BLaER1 (cell line): Measurements from ENCODE around the gene WDR91.
"Not testable (repeated sequence)": the region's sequence is repeated elsewhere in the genome, so short reads cannot be mapped to it uniquely, and the experiment has no call there.

Source experiments
- H3K27ac ChIP-seq: shearing (Covaris generic); formaldehyde crosslinking; 2 replicates; pipeline ENCODE4 v1.8.1; 2022
- H3K27me3 ChIP-seq: shearing (Covaris generic); formaldehyde crosslinking; 2 replicates; pipeline ENCODE4 v1.8.1; 2022
- H3K36me3 ChIP-seq: shearing (Covaris generic); formaldehyde crosslinking; 2 replicates; pipeline ENCODE4 v1.8.1; 2022
- H3K4me1 ChIP-seq: shearing (Covaris generic); formaldehyde crosslinking; 2 replicates; pipeline ENCODE4 v1.8.1; 2022
- H3K4me2 ChIP-seq: shearing (Covaris generic); formaldehyde crosslinking; 2 replicates; pipeline ENCODE4 v1.8.1; 2022
- H3K4me3 ChIP-seq: shearing (Covaris generic); formaldehyde crosslinking; 2 replicates; pipeline ENCODE4 v1.8.1; 2022
- H3K9ac ChIP-seq: shearing (Covaris generic); formaldehyde crosslinking; 2 replicates; pipeline ENCODE4 v1.8.1; 2022
- H3K9me3 ChIP-seq: shearing (Covaris generic); formaldehyde crosslinking; 2 replicates; pipeline ENCODE4 v1.8.1; 2022
- H4K20me1 ChIP-seq: shearing (Covaris generic); formaldehyde crosslinking; 2 replicates; pipeline ENCODE4 v1.8.1; 2022
- Cebpa-rat ChIP-seq: shearing (Covaris generic); IDR thresholded peaks from 2 replicates; pipeline ENCODE4 v1.8.1; 2022

The WDR91 gene

GRCh38 chr7:135181929-135182678 lies 29.2 kb downstream of the WDR91 start:
- Histone ChIP-seq H3K27ac (no peak overlapping the region), H3K4me3 (no peak overlapping the region; the same call in 1 of the 2 replicates), H3K36me3 (peaks cover 69% of the 10 kb centered on the region), H3K9me3 (peaks cover 67% of the 10 kb centered on the region), H3K4me1 (peaks cover 15% of the 10 kb centered on the region), H3K9ac (no peak overlapping the region), H3K27me3 (no peaks in the 10 kb centered on the region), H3K4me2 (no peak overlapping the region), H4K20me1 (no peaks in the 10 kb centered on the region)
- no peak for TF ChIP-seq Cebpa-rat

DNA sequence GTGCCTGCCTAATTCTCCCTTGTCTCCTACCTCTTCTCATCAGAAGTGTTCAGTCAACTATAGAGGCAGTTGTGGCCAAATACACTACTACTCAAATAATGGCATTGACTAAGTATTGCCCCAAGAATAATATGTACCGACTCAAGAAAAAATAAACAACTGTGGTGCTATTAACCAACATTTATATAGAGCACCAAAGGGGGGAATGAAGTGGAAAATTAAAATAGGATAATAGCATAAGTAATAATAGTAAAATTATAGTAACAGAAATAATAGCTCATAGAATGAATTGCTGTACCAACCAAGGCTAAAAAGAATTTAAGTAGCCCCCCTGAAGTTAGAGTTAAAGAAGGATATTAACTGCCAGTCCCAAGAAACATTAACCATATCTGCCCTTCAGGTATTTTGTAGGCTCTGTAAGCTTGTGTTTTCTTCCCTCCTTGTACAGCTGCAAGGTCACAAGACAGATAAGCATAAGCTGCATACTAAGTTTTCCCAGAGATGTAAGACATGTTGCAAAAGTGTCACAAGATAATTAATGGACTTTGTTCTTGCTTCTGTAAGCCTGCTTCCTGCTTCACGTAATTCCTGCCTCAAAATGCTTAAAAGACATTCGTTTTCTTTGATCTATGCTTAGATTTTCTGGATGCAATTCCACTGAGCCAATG lies 29.9 kb downstream of the WDR91 start:
- no peak overlapping the region for H3K9ac ChIP-seq
- no peaks in the 10 kb centered on the region for H4K20me1 ChIP-seq
- H3K4me3 ChIP-seq, result no peak overlapping the region; the same call in 1 of the 2 replicates
- no peak for TF ChIP-seq Cebpa-rat
- H3K4me1 ChIP-seq, result peaks cover 8% of the 10 kb centered on the region
- no peak overlapping the region for H3K27ac ChIP-seq
- peaks cover 67% of the 10 kb centered on the region for H3K9me3 ChIP-seq
- H3K4me2 ChIP-seq, result no peak overlapping the region
- H3K27me3 ChIP-seq, result no peaks in the 10 kb centered on the region
- peaks cover 62% of the 10 kb centered on the region for H3K36me3 ChIP-seq

- Histone ChIP-seq H3K27ac (no peak overlapping the region), H3K4me2 (no peak overlapping the region), H4K20me1 (no peaks in the 10 kb centered on the region), H3K4me1 (no peaks in the 10 kb centered on the region), H3K9me3 (peaks cover 60% of the 10 kb centered on the region), H3K9ac (no peak overlapping the region), H3K36me3 (peaks cover 49% of the 10 kb centered on the region), H3K4me3 (no peak overlapping the region), H3K27me3 (no peaks in the 10 kb centered on the region)
- TF ChIP-seq Cebpa-rat, result no peak
Observed at GRCh38 chr7:135180122-135180521, 31.2 kb downstream of the WDR91 start.

GRCh38 chr7:135179321-135179925 lies 31.9 kb downstream of the WDR91 start:
- Histone ChIP-seq H3K36me3 (peaks cover 42% of the 10 kb centered on the region), H3K9me3 (peaks cover 54% of the 10 kb centered on the region), H3K4me1 (no peaks in the 10 kb centered on the region), H3K9ac (no peak overlapping the region), H3K4me2 (no peak overlapping the region), H4K20me1 (no peaks in the 10 kb centered on the region), H3K27ac (no peak overlapping the region), H3K4me3 (no peak overlapping the region), H3K27me3 (no peaks in the 10 kb centered on the region)
- no peak for TF ChIP-seq Cebpa-rat

DNA sequence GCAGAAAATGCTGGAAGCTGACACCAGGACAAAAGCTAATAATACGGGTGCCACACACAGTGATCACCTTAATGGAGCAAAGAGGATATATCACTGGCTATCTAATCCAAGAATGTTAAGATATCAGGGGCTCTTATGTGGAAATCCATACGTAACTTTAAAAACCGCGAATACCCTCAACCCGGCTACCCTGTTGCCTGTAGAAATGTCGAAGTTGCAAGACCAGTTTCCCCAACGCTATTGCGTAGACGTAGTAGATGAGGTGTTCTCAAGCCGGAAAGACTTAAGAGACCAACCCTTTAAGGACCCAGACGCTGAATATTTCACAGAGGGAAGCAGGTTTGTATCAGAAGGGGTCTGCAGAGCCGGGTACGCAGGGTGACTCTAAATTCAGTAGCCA lies 33.0 kb downstream of the WDR91 start:
- Histone ChIP-seq H3K27ac (no peak overlapping the region), H3K4me3 (no peak overlapping the region), H3K4me2 (no peak overlapping the region)

DNA sequence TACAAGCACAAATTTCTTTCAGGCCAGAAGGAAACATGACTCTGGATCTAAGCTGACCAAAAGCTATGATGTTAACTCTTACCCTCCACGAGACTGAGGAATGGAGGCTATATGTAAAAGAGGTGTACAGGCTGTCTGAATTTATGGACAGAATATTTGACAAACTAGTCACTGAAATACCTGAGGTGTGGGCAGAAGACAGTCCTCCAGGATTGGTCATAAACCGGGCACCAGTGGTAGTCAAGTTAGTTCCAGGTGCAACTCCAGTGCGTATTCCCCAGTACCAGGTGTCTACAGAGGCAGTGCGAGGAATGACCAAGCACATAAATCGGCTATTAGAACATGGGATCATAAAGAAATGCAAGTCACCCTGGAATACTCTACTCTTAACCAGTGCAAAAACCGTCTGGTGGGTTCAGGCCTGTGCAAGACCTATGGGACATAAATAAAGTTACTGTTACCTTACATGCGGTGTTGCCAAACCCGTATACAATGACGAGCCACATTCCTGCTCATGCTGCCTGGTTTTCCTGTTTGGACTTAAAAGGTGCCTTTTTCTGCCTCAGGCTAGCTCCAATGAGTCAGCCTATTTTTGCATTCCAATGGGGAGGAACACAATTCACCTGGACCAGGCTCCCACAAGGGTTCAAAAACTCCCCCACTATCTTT lies 34.2 kb downstream of the WDR91 start:
- Histone ChIP-seq H3K4me2 (no peak overlapping the region), H3K27ac (no peak overlapping the region), H3K4me3 (no peak overlapping the region), H4K20me1 (no peaks in the 10 kb centered on the region), H3K36me3 (peaks cover 20% of the 10 kb centered on the region), H3K9me3 (peaks cover 32% of the 10 kb centered on the region), H3K27me3 (no peaks in the 10 kb centered on the region), H3K9ac (no peak overlapping the region), H3K4me1 (no peaks in the 10 kb centered on the region)
- TF ChIP-seq Cebpa-rat, result no peak

More for the DNA sequence above, 33.0 kb downstream of the WDR91 start:
- H3K9me3 ChIP-seq, result peaks cover 44% of the 10 kb centered on the region
- H3K36me3 ChIP-seq, result peaks cover 32% of the 10 kb centered on the region
- H4K20me1 ChIP-seq, result no peaks in the 10 kb centered on the region
- H3K4me1 ChIP-seq, result no peaks in the 10 kb centered on the region
- no peak for TF ChIP-seq Cebpa-rat
- no peak overlapping the region for H3K9ac ChIP-seq
- no peaks in the 10 kb centered on the region for H3K27me3 ChIP-seq

DNA sequence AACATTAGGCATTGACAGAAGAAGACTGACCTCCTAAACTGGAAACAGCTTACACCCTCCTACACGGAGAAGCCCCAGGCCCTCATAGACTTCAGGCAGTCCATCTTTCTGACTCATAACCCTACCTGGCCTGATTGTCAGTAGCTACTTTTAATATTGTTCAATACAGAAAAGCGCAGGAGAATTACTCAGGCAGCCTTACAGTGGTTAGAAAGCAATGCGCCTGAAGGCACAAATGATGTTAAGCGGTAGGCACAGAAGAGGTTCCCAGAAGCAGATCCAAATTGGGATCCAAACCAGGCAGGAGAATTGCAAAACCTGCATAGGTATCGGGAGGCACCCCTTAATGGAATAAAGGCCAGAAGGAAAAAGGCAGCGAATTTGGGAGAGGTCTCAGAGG lies 35.4 kb downstream of the WDR91 start:
- H3K27me3 ChIP-seq, result no peaks in the 10 kb centered on the region
- TF ChIP-seq Cebpa-rat, result no peak
- H4K20me1 ChIP-seq, result no peaks in the 10 kb centered on the region
- peaks cover 10% of the 10 kb centered on the region for H3K36me3 ChIP-seq
- no peak overlapping the region for H3K4me2 ChIP-seq
- H3K9me3 ChIP-seq, result peaks cover 20% of the 10 kb centered on the region
- H3K9ac ChIP-seq, result no peak overlapping the region
- H3K4me1 ChIP-seq, result peaks cover 12% of the 10 kb centered on the region
- no peak overlapping the region for H3K4me3 ChIP-seq
- H3K27ac ChIP-seq, result no peak overlapping the region

DNA sequence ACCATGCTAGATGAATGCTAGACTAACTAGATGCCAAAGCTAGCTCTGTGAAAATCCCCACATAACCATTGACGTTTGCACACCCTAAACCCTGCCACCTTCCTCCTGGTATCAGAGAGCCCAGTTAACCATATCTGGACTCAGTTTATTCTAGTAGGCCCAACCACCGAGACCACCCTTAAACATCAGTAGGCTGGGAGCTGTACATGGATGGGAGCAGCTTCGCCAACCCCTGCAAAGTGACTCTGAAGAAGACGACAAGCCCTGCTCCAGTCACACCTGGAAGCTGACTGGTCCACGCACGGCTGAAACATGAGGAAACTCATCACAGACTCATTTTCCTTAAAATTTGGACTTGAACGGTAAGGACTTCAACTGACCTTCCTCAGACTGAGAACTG lies 36.4 kb downstream of the WDR91 start:
- TF ChIP-seq Cebpa-rat, result no peak
- Histone ChIP-seq H3K4me1 (peaks cover 12% of the 10 kb centered on the region), H3K27me3 (no peaks in the 10 kb centered on the region), H4K20me1 (no peaks in the 10 kb centered on the region), H3K27ac (no peak overlapping the region), H3K4me2 (no peak overlapping the region), H3K4me3 (no peak overlapping the region), H3K9me3 (peaks cover 10% of the 10 kb centered on the region), H3K9ac (no peak overlapping the region), H3K36me3 (peaks cover 1% of the 10 kb centered on the region)

GRCh38 chr7:135173916-135174315 lies 37.4 kb downstream of the WDR91 start:
- not testable (repeated sequence) for H3K36me3 ChIP-seq, H3K27ac ChIP-seq, H3K27me3 ChIP-seq, H3K4me3 ChIP-seq, H4K20me1 ChIP-seq, H3K9ac ChIP-seq, H3K9me3 ChIP-seq, H3K4me2 ChIP-seq
- peaks cover 21% of the 10 kb centered on the region for H3K4me1 ChIP-seq

DNA sequence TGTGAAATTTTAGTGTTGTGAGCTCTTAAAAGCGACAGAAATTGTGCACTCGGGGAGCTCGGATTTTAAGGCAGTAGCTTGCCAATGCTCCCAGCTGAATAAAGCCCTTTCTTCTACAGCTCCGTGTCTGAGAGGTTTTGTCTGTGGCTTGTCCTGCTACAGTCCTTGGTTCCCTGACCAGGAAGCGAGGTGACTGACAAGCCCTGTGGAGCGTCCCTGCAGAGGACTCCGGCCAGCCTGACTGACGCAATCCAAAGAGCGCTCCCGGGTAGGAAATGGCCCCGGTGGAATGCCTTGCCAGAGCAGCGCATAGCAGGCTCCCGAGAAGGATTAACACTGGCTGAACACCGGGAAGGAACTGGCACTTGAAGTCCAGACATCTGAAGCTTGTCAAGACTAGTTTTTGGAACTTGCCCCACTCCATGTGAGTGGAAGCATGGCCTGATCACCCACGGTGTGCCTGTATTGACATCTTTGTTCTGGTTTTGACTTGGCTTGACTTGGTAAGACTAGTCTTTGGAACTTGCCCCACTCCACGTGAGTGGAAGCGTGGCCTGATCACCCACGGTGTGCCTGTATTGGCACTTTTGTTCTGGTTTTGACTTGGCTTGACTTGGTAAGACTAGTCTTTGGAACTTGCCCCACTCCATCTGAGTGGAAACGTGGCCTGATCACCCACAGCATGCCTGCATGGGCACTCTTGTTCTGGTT lies 39.6 kb downstream of the WDR91 start:
- Histone ChIP-seq H3K4me3 (peak overlapping the region; percentile 86; the same call in 1 of the 2 replicates), H3K9ac (peak overlapping the region; percentile 97; the same call in 1 of the 2 replicates), H3K4me2 (peak overlapping the region; percentile 91), H3K4me1 (peaks cover 37% of the 10 kb centered on the region), H3K36me3 (peaks cover 22% of the 10 kb centered on the region), H3K27ac (peak overlapping the region; percentile 98)
- not testable (repeated sequence) for H3K27me3 ChIP-seq, H3K9me3 ChIP-seq, H4K20me1 ChIP-seq

DNA sequence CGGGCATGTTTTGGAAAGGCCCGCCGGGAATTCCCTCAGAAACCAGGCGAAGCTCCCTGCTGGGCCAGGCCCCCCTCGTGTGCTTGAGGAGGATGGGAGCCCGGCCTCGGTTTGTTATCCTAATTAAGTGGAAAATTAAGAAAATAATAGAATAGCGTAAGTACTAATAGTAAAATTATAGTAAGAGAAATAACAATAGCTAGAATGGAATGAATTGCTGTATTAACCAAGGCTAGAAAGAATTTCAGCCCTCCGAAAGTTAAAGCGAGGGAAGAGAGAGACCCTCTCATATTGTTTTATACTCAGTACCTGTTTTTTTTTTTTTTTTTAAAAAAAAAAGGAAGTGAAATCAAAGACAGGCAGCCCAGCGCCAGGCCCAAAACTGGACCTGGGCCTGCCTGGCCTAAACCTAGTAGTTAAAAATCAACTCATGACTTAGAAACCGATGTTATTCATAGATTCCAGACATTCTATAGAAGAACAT lies 40.3 kb downstream of the WDR91 start:
- H3K27me3 ChIP-seq, H3K9me3 ChIP-seq, H4K20me1 ChIP-seq: not testable (repeated sequence)
- Histone ChIP-seq H3K4me1 (peaks cover 37% of the 10 kb centered on the region), H3K4me2 (peak overlapping the region; percentile 91), H3K9ac (peak overlapping the region; percentile 97), H3K27ac (peak overlapping the region; percentile 98), H3K4me3 (peak overlapping the region; percentile 86), H3K36me3 (peaks cover 29% of the 10 kb centered on the region)
